ENCODE data around the gene NUDT1. TPM values are rescaled to one million over a fixed set of nuclear protein-coding genes. Genes with fewer than 3 reads are reported as not detected.

NUDT1 gene
- total RNA-seq, 1 experiment from 2014 or later: 47.4 TPM

GRCh38 chr7:2251841-2252771 lies 10.1 kb downstream of the NUDT1 start:
- Histone ChIP-seq H3K36me3 (ENCODE audit: control insufficient read depth in 1 of 2, insufficient read depth in 2 of 2, low read length in 2 of 2) (no peaks in the 10 kb centered on the region), H3K4me1 (ENCODE audit: control insufficient read depth in 1 of 2, insufficient read depth in 2 of 2, low read length in 2 of 2) (peaks cover 6 to 20% of the 10 kb centered on the region in 2 experiments; a peak in 3 of 4 replicates), H3K9me2 (ENCODE audit: insufficient read depth) (no peaks in the 10 kb centered on the region), H3K27ac (ENCODE audit: low read depth, low read length) (no peak overlapping the region), H3K9me3 (ENCODE audit: control insufficient read depth in 1 of 2, insufficient read depth in 1 of 2, low read depth in 1 of 2, low read length in 2 of 2) (no peaks in the 10 kb centered on the region), H4K20me1 (ENCODE audit: insufficient read depth) (no peaks in the 10 kb centered on the region), H2AFZ (ENCODE audit: low read depth, low read length, poor library complexity, severe bottlenecking) (no peak overlapping the region), H3K4me2 (ENCODE audit: low read length) (no peak overlapping the region), H3K4me3 (replicated peaks in 1 of 2; ENCODE audit: low read depth in 1 of 2, low read length in 2 of 2) (no peak overlapping the region), H3K9ac (ENCODE audit: low read length) (no peak overlapping the region), H3K27me3 (ENCODE audit: insufficient read depth, low read length) (no peaks in the 10 kb centered on the region), H3K79me2 (ENCODE audit: insufficient read depth, low read length) (no peaks in the 10 kb centered on the region)
- ATAC-seq (no peak), DNase-seq (ENCODE audit: low read depth, low spot score) (no peak)
- POLR2A ChIA-PET: no interaction called here
- CTCF ChIA-PET: no interaction called here
- TF ChIP-seq SIN3A (IDR thresholded peaks at IDR 0.05; ENCODE audit: low read depth) (no peak), EGR1 (IDR thresholded peaks at IDR 0.05; ENCODE audit: low read depth) (no peak), EZH2 (IDR thresholded peaks at IDR 0.05) (no peak), RAD21 (IDR thresholded peaks at IDR 0.05; ENCODE audit: low read depth) (no peak)
- RAD21 ChIA-PET (ENCODE audit: low non-redundant PET in 1 of 2, low total read pairs in 2 of 2, uncharacterized antibody in 2 of 2, unreplicated experiment in 2 of 2): no interaction called here
- no TSS peak for BruUV-seq (replicated peaks)
- intact Hi-C loops (cut with micrococcal nuclease): no loop called here

- no peaks in the 10 kb centered on the region for H3K36me3 ChIP-seq (ENCODE audit: control insufficient read depth in 1 of 2, insufficient read depth in 2 of 2, low read length in 2 of 2)
- peaks cover 6 to 20% of the 10 kb centered on the region in 2 experiments; a peak in 3 of 4 replicates for H3K4me1 ChIP-seq (ENCODE audit: control insufficient read depth in 1 of 2, insufficient read depth in 2 of 2, low read length in 2 of 2)
- no peaks in the 10 kb centered on the region for H4K20me1 ChIP-seq (ENCODE audit: insufficient read depth)
- ATAC-seq: no peak
- H2AFZ ChIP-seq (ENCODE audit: low read depth, low read length, poor library complexity, severe bottlenecking): no peak overlapping the region
- no peaks in the 10 kb centered on the region for H3K79me2 ChIP-seq (ENCODE audit: insufficient read depth, low read length)
- H3K9me2 ChIP-seq (ENCODE audit: insufficient read depth): no peaks in the 10 kb centered on the region
- CTCF ChIA-PET: no interaction called here
- POLR2A ChIA-PET: no interaction called here
- H3K9me3 ChIP-seq (ENCODE audit: control insufficient read depth in 1 of 2, insufficient read depth in 1 of 2, low read depth in 1 of 2, low read length in 2 of 2): no peaks in the 10 kb centered on the region
- no peaks in the 10 kb centered on the region for H3K27me3 ChIP-seq (ENCODE audit: insufficient read depth, low read length)
- no peak overlapping the region for H3K9ac ChIP-seq (ENCODE audit: low read length)
- H3K4me3 ChIP-seq (replicated peaks in 1 of 2; ENCODE audit: low read depth in 1 of 2, low read length in 2 of 2): no peak overlapping the region
- no peak for DNase-seq (ENCODE audit: low read depth, low spot score)
- no TSS peak for BruUV-seq (replicated peaks)
- RAD21 ChIA-PET (ENCODE audit: low non-redundant PET in 1 of 2, low total read pairs in 2 of 2, uncharacterized antibody in 2 of 2, unreplicated experiment in 2 of 2): no interaction called here
- H3K4me2 ChIP-seq (ENCODE audit: low read length): no peak overlapping the region
- H3K27ac ChIP-seq (ENCODE audit: low read depth, low read length): no peak overlapping the region
- intact Hi-C loops (cut with micrococcal nuclease): no loop called here
- TF ChIP-seq FOSL1 (IDR thresholded peaks at IDR 0.05; ENCODE audit: low read depth) (no peak), RAD21 (IDR thresholded peaks at IDR 0.05; ENCODE audit: low read depth) (no peak), CEBPB (IDR thresholded peaks at IDR 0.05; ENCODE audit: low read depth) (no peak), ZNF274 (IDR thresholded peaks at IDR 0.05; ENCODE audit: low read depth, low read length) (no peak)
- TF ChIP-seq, protein P1, sequence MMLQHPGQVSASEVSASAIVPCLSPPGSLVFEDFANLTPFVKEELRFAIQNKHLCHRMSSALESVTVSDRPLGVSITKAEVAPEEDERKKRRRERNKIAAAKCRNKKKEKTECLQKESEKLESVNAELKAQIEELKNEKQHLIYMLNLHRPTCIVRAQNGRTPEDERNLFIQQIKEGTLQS (IDR thresholded peaks at IDR 0.05): no peak
- TF ChIP-seq, protein P2, sequence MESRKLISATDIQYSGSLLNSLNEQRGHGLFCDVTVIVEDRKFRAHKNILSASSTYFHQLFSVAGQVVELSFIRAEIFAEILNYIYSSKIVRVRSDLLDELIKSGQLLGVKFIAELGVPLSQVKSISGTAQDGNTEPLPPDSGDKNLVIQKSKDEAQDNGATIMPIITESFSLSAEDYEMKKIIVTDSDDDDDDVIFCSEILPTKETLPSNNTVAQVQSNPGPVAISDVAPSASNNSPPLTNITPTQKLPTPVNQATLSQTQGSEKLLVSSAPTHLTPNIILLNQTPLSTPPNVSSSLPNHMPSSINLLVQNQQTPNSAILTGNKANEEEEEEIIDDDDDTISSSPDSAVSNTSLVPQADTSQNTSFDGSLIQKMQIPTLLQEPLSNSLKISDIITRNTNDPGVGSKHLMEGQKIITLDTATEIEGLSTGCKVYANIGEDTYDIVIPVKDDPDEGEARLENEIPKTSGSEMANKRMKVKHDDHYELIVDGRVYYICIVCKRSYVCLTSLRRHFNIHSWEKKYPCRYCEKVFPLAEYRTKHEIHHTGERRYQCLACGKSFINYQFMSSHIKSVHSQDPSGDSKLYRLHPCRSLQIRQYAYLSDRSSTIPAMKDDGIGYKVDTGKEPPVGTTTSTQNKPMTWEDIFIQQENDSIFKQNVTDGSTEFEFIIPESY (IDR thresholded peaks at IDR 0.05; ENCODE audit: extremely low read depth, insufficient replicate concordance, low read length): no peak
- TF ChIP-seq, protein P3, sequence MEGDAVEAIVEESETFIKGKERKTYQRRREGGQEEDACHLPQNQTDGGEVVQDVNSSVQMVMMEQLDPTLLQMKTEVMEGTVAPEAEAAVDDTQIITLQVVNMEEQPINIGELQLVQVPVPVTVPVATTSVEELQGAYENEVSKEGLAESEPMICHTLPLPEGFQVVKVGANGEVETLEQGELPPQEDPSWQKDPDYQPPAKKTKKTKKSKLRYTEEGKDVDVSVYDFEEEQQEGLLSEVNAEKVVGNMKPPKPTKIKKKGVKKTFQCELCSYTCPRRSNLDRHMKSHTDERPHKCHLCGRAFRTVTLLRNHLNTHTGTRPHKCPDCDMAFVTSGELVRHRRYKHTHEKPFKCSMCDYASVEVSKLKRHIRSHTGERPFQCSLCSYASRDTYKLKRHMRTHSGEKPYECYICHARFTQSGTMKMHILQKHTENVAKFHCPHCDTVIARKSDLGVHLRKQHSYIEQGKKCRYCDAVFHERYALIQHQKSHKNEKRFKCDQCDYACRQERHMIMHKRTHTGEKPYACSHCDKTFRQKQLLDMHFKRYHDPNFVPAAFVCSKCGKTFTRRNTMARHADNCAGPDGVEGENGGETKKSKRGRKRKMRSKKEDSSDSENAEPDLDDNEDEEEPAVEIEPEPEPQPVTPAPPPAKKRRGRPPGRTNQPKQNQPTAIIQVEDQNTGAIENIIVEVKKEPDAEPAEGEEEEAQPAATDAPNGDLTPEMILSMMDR (IDR thresholded peaks at IDR 0.05 in 2 of 3, conservative IDR thresholded peaks at IDR 0.05 in 1 of 3; ENCODE audit: borderline replicate concordance in 1 of 3, insufficient read depth in 1 of 3, low read depth in 2 of 3, low read length in 2 of 3): no peak
Measured at GRCh38 chr7:2253021-2253420, 11.0 kb downstream of the NUDT1 start.
